EL (cell line): ENCODE measurements around the gene ZNF714.

Experiments
- DNase-seq: peaks from one replicate; pipeline ENCODE4 v3.0.0-alpha.2; 2016

ZNF714 gene

DNA sequence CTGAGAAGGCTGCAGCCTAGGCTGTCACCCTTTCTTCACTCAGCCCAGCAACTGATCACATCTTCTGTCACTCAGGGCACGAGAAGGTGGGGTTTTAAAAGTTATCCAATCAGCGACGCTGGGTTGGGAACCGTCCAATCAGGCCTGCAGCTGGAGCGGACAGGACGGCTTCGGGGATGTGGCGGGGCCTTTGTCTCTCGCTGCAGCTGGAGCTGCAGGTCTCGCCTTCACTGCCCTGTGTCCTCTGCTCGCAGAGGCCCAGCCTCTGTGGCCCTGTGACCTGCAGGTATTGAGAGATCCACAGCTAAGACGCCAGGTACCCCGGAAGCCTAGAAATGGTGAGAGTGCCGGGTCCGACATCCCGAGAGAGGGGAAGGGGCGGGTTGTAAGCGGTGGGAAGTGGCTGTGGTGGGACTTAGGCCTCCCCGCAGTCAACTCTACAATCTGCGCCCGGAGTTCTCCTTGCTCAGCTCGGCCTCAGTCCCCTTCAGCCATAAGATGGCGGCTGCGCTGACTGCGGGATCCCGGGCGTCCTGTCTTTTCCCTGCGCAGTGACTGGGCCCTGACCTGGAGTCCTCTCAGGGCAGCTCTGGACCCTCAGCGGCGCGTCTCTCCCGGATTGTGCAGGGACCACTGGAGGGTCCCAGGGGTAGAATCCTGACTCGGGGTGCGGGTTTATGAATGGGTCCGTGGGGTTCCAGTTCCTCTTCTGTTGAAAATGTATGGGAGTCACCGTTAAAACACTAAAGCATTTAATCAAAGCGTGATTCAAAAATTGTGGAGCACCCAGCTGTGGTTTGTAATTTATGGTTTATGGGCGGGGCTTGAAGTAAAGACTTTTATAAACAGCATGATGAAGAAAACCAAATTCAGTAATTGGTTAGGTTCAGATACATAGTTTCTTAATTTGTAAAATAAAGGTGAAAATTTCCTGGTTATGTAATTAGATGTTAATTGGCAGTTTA lies at the start of gene ZNF714:
Gene ZNF714, plus strand, starts transcription at position 193 of the 965 bp plus-strand sequence. CDS start 16,066 bp downstream, outside the sequence.
- peak; percentile 97 for DNase-seq

DNA sequence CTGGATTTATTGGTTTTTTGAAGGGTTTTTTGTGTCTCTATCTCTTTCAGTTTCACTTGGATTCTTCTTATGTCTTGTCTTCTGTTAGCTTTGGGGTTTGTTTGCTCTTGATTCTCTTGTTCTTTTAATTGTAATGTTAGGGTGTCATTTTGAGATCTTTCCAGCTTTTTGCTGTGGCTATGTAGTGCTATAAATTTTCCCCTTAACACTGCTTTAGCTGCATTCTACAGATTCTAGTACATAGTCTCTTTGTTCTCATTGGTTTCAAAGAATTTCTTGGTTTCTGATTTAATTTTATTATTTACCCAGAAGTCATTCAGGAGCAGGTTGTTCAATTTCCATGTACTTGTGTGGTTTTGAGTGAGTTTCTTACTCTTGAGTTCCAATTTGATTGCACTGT lies 37.0 kb upstream of the ZNF714 start:
- DNase-seq: no peak

DNA sequence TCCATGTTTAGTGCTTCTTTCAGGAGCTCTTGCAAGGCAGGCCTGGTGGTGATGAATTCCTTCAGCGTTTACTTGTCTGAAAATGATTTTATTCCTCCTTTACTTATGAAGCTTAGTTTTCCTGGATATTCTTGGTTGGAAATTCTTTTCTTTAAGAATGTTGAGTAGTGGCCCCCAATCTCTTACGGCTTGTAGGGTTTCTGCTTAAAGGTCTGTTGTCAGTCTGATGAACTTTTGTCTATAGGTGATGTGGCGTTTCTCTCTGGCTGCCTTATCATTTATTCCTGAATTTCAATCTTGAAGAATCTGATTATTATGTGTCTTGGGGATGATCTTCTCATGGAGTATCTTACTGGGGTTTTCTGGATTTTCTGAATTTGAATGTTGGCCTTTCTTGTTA lies 35.5 kb upstream of the ZNF714 start:
- no peak for DNase-seq

DNA sequence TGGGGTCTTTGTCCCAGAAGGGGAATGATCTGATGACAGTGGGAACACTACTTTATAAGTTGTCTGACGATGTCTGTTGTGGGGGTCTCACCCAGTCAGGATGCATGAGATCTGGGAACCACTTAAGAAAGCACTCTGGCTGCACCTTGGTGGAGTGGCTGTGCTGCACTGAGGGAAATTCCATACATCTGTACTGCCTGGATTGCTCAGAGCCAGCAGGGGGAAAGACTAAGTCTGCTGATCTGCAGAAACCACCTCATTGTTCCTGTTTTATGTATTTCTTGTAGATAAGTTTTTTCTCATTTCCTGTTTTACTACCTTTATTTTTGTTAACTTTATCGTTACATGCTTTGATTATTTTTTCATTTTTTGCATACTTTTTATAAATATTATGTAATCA lies 34.3 kb upstream of the ZNF714 start:
- DNase-seq: no peak

DNA sequence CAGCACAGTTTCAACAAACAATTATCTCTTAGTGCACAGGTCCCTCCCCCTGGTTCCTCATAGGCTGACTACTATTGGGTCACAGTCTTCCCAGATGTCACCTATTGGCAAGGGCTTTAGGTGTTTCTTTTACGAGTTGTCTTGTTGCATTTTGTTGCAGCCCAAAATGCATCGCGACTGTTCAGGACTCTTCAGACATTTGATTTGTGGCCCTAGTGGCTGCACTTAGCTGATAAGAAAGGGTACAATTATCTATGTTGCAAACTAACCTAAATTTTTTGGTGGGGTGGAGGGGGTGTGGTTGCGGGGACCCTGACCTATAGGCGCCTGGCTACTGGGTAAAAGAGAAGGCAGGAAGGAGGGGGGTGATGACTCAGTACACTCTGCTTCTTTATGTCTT lies 29.1 kb upstream of the ZNF714 start:
- no peak for DNase-seq

DNA sequence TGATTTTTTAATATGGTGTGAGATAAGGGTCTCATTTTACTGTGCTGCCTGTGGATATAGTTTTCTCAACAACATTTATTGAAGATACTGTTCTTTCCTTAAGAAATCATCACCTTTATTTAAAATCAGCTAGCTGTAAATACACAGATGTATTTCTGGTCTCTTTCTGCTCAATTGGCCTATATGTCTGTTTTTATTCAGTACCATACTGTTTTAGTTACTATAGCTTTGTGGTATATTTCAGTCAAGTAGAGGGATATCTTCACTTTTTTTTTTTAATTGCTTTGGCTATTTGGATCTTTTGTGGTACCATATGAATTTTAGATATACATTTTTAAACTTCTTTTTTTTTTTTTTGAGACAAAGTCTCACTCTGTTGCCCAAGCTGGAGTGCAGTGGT lies 16.7 kb upstream of the ZNF714 start:
- DNase-seq: no peak

DNA sequence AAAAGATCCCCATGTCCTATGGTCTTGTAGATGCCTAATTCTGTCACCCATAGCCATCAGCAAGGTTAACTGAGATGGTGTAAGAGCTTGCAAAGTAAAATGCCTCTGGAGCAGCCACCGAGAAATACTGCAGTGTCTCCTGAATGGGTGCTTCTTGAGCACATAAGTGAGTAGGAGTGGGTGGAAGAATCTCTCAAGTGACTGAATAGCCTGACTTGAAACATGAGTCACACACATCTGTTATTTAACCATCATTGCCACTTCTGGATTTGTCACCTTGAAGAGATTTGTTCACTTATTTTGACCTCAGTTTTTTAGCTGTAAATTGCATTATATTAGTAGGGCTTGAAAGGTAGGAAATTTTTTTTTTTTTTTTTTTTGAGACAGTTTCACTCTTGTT lies 2.3 kb downstream of the ZNF714 start:
- peak; percentile 71 for DNase-seq

DNA sequence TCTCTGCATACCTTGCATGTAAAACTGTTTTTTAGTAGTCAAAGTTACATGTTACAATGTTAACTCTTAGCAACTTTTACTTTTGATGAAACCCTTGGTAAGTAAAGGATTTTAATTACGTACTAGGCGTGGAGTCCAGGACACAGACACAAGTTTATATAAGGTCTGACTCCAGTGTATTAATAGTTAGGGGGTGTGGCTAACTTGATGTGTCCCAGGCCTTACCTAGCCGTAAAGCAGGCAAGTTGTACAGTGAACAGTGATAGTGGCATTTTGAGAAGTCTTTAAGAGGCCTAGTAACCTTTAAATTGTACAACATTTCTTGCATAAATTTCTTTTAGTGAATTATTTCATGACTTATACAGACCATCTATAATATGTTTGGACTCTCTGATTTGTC lies 5.9 kb downstream of the ZNF714 start:
- no peak for DNase-seq

DNA sequence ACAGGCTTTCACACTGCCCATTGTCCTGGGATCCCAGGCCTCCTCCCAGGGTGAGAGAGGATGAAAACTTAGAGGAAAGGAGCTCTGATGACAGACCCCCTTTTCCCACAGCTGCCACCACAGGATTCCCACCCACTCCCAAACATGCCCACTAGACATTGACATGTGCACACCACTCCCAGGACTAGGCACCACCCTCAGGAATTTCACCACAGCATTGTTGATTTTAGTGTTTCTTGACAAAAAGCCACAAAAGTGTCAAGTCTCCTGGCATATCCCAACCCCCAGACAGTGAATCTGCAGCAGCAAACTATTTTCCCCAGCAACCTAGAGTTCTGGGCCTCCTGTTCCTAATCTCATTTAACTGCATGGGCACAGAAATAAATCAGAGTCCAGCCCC lies 10.1 kb downstream of the ZNF714 start:
- peak; percentile 67 for DNase-seq

DNA sequence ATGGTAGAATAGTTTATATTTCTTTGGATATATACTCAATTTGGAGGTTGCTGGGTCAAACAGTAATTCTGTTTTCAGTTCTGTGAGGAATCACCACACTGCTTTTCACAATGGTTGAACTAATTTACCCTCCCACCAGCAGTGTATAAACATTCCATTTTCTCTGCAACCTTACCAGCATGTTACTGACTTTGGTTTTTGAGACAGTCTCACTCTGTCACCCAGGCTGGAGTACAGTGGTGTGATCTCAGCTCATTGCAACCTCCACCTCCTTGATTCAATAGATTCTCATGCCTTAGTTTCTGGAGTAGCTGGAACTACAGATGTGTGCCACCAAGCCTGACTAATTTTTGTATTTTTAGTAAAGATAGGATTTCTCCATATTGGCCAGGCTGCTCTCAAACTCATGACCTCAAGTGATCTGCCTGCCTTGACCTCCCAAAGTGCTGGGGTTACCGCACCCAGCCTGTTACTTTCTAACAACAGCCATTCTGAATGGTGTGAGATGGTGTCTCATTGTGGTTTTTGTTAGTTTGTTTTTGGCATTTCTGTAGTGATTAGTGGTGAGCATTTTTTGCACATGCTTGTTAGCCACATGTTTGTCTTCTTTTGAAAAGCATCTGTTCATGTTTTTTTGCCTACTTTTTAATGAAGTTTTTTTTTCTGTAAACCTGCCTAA lies 12.5 kb downstream of the ZNF714 start:
- no peak for DNase-seq

DNA sequence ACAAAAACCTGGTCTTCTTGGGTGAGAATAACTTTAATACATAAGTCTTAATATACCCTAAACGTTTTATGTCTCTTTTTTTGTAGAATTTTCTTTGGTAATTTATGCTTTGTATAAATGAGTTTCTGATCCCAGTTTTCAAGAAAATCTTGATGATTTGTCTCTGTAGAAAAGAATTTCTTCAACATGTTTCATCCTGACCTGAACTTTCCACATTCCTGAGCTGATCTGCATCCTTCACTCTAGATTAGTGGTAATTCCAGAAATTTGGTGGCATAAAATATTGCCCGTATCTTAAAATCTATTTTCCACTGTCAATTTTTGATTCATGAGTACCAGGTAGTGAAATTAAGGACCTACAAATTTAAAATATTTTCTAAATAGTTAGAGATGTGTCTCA lies 16.3 kb downstream of the ZNF714 start:
- DNase-seq: no peak

DNA sequence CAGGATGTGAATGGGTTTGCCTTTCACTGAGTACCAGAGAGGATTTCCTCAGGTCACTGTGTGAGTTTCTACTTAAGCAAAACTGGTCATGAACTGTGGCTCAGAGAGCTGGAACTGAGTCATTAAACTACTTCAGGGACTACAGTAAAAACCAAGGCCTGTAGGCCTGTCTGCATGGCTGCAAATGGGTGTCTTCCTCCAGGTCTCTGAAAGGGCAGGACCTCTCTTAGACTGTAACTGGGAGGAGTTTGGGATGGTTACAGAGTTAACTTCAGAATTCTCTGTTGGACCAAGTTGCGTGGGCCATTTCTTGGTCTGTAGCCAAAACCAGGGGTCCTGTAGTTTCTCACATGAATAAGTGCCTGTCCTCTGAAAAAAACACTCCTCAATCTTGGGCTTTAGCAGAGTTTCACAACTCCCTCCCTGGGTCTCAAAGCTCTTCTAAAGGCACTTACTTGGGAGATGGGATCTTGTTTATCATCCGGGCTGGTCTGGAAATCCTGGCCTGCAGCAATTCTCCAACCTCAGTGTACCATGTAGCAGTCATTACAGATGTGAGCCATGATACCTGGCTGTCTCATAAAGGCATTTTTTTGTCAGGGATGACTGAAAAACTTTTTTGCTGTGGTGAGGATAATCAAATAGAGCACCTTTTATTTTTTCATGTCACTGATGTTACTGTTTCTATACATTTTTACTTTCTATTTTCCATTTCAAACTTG lies 19.7 kb downstream of the ZNF714 start:
- DNase-seq: no peak

DNA sequence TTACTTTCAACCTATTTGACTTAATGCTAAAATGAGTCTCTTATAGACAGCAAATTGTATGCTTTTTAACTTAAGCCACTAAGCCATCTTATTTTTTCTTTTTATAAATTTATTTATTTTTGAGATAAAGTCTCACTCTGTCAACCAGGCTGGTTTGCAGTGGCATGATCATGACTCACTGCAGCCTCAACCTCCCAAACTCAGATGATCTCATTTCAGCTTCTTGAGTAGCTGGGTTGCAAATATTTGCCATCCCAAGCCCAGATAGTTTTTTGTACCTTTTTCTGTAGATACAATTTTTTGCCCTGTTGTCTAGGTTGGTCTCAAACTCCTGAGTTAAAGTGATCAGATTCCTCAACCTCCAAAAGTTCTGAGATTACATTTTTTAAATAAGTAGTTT lies 27.1 kb downstream of the ZNF714 start:
- peak; percentile 60 for DNase-seq

DNA sequence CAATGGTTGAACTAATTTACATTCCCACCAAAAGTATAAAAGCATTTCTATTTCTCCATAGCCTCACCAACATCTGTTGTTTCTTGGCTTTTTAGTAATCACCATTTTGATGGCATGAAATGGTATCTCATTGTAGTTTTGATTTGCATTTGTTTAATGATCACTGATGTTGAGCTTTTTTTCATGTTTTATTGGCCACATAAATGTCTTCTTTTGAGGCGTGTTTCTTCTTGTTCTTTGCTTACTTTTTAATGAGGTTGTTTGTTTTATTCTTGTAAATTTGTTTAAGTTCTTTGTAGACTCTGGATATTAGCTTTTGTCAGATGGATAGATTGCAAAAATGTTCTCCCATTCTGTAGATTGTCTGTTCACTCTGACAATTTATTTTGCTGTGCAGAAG lies 28.2 kb downstream of the ZNF714 start:
- DNase-seq: no peak

DNA sequence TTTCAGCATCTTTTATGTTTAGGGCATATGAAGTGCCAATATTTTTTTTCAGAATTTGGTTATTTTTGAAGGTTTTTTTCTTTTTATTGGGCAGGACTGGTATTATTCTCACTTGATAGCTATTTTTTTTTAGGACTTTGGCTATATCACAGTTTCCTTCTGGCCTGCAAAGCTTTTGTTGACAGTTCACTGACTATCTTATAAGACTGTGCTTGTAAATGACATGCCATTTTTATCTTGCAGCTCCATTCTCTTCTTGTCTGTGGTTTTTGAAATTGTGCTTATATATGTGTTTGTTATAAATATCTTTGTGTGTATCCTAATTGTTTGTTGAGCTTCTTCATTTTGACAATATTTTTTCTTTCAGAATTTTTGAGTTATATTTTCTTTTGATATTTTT lies 33.4 kb downstream of the ZNF714 start:
- DNase-seq: no peak

DNA sequence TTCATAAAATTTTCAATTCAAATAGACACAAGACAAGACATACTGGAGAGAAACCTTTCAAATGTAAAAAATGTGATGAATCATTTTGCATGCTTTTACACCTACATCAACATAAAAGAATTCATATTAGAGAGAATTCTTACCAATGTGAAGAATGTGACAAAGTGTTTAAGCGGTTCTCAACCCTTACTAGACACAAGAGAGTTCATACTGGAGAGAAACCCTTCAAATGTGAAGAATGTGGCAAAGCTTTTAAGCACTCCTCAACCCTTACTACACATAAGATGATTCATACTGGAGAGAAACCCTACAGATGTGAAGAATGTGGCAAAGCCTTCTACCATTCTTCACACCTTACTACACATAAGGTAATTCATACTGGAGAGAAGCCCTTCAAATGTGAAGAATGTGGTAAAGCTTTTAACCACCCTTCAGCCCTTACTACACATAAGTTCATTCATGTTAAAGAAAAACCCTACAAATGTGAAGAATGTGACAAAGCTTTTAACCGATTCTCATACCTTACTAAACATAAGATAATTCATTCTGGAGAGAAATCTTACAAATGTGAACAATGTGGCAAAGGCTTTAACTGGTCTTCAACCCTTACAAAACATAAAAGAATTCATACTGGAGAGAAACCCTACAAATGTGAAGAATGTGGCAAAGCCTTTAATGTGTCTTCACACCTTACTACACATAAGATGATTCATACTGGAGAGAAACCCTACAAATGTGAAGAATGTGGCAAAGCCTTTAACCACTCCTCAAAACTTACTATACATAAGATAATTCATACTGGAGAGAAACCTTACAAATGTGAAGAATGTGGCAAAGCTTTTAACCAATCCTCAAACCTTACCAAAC lies 35.3 kb downstream of the ZNF714 start:
- DNase-seq: peak; percentile 77

DNA sequence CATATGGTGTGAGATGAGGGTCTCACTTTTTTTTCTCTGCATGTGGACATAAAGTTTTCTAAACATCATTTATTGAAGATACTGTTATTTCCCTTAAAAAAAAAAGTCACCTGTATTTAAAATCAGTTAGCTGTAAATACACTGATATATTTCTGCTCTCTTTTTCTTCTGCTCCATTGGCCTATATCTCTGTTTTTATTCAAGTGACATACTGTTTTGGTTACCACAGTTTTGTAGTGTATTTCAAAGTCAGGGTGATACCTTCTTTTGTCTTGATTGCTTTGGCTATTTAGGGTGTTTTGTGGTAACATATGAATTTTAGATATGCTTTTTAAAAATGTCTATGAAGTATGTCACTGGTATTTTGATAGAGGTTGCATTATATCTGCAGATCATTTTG lies 44.1 kb downstream of the ZNF714 start:
- DNase-seq: no peak

DNA sequence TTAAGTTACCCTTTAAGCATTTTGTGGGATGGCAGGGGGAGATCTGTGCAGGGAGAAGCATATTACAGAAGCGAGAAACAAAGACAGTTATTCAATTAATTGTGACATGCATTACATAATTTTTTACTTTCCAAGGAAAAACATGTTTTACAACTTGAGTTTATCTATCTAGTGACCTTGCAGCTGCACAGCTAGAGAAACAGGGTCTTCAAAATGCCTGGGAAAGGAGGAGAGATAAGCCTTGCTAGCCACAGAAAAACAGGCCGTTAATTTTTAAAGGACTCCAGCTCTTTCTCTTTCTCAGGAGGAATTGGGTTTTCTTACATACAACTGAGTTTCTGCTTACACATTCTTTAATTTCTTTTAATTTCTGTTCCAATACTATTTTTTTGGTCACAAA lies 45.0 kb downstream of the ZNF714 start:
- no peak for DNase-seq

DNA sequence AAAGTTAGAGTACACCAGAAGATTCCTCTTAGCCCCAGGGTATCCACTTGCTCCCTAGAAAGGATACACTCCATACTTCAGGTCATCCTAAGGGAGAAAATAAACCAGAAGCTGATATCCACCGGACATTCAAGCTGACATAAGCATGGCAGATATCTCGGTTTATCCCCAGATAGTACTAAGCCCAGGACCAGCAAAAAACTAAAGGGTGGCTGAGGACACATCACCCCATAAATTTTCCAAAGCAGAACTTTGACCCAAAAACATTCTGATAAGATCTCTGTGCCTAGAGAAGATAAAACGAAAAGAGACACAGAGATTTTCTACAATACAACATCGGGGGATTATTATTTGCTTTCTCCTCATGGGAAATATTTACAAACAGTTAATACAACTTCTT lies 45.9 kb downstream of the ZNF714 start:
- no peak for DNase-seq

DNA sequence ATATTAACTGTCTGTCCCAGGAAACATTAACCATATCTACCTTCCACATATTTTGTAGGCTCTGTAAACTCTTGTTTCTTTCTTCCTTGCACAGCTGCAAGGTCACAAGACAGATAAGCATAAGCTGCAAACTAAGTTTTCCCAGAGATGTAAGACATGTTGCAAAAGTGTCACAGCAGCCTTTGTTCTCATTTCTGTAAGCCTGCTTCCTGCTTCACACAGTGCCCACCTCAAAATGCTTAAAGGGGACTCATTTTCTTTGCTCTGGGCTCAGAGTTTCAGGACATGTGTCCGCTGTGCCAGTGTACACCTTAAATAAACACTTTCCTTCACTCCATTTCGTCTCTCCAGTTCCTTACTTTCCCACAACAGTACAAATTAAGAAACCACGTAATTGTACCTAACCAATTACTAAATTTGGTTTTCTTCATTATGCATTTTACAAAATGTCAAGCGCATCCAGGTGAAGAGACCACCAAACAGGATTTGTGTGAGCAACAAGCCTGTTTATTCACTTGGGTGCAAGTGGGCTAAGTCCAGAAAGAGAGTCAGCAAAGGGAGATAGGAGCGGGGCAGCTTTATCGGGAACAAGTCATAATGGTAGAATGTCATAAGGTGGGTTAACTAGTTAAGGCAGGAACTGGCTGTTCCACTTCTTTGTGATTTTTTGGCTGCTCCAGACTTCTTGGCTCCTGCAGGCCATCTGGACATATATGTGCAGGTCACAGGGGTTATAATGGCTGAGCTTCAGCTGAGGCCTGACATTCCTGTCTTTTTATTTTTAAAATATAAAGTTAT lies 47.1 kb downstream of the ZNF714 start:
- DNase-seq: no peak

DNA sequence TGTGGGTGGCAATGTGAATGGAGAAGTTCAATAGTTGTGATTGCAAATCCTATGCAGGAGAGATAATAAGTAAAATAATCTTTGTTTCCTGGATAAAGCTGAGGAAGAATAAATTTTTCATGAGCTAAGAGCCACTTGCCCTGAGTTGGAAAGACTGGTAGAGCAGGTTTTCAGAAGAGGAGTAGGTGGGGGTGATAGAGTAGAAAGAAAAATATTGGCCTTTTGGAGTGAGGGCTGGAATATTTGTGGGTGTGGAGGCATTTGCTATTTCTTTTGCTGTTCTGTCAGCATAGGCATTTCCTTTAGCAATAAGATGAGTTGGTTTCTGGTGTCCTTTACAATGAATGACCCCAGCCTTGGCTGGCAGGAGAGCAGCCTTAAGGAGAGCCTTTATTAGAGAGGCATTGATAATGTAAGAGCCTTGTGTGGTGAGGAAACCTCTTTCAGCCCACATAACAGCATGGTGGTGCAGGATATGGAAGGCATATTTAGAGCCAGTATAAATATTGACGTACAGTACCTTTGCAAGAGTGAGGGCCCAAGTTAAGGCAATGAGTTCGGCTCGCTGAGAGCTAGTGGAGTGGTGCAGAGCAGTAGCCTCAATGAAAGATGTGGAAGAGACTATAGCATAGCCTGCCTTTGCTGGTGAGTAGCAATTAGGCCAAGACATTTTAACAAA lies 48.2 kb downstream of the ZNF714 start:
- no peak for DNase-seq
